ENCODE results near the gene PID1. TPM values are rescaled to one million over a fixed set of nuclear protein-coding genes. Genes with fewer than 3 reads are reported as not detected.

The PID1 gene
- polyA plus RNA-seq, 1 experiment: 1.8 TPM

DNA sequence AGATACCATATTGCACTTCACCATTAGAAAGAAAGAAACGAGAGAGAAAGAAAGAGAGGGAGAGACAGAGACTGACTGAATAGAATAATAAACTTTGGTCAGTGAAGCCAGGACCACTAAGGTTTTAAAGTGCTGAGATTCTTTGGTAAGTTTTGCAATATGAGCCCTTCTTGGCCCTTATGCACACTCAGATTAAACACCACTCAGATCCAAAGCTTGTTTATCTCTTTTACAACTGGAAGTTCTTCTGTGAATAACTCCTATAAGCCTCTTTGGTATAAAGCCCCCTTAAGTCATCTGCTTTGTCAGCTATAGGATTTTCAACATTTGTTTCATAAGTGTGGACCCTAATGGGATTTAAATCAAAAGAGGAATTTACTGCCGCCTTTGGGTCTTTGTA, 40.8 kb downstream of the PID1 start:
- POLR2A ChIA-PET: no interaction called here

DNA sequence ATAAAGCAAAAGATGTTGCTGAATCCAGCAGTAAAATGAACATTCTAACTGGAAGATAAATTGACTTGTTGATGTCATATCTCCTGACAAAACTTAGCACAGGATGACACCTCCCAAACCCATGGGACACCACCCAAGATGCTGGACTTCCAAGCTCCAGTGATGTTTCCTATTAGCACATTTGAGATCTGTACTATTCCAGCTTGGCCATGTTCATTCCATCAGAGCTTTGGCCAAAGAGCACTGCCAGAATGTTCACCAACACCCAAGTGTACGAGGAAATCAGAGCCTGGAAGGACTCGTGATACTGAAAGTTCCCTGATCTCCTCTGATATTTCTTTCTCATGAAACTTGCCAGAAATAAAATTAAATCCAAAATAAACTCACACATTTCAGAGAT, 44.7 kb downstream of the PID1 start:
- H3K27me3 ChIP-seq (ENCODE audit: control insufficient read depth, insufficient read depth, low read length): no peaks in the 10 kb centered on the region
- no peak for DNase-seq (ENCODE audit: low read depth, low spot score)
- TF ChIP-seq, protein P1, sequence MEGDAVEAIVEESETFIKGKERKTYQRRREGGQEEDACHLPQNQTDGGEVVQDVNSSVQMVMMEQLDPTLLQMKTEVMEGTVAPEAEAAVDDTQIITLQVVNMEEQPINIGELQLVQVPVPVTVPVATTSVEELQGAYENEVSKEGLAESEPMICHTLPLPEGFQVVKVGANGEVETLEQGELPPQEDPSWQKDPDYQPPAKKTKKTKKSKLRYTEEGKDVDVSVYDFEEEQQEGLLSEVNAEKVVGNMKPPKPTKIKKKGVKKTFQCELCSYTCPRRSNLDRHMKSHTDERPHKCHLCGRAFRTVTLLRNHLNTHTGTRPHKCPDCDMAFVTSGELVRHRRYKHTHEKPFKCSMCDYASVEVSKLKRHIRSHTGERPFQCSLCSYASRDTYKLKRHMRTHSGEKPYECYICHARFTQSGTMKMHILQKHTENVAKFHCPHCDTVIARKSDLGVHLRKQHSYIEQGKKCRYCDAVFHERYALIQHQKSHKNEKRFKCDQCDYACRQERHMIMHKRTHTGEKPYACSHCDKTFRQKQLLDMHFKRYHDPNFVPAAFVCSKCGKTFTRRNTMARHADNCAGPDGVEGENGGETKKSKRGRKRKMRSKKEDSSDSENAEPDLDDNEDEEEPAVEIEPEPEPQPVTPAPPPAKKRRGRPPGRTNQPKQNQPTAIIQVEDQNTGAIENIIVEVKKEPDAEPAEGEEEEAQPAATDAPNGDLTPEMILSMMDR (IDR thresholded peaks at IDR 0.05; ENCODE audit: low read depth, low read length): no peak
- ChIA-PET POLR2A (no interaction called here), CTCF (no interaction called here)
- no peak overlapping the region for H3K4me3 ChIP-seq (ENCODE audit: low read depth, low read length)
- no peak overlapping the region for H3K27ac ChIP-seq (ENCODE audit: low read depth, low read length)
- no peaks in the 10 kb centered on the region for H3K9me3 ChIP-seq (ENCODE audit: control insufficient read depth, insufficient read depth, low read length)

More for the DNA sequence above, 40.8 kb downstream of the PID1 start:
- DNase-seq (ENCODE audit: low read depth, low spot score): no peak
- no peak overlapping the region for H3K27ac ChIP-seq (ENCODE audit: low read depth, low read length)
- CTCF ChIA-PET: no interaction called here
- H3K4me3 ChIP-seq (ENCODE audit: low read depth, low read length): no peak overlapping the region
- TF ChIP-seq, protein P1 (IDR thresholded peaks at IDR 0.05; ENCODE audit: low read depth, low read length): no peak
- H3K27me3 ChIP-seq (ENCODE audit: control insufficient read depth, insufficient read depth, low read length): no peaks in the 10 kb centered on the region
- H3K9me3 ChIP-seq (ENCODE audit: control insufficient read depth, insufficient read depth, low read length): no peaks in the 10 kb centered on the region; the same call in none of the 2 replicates

DNA sequence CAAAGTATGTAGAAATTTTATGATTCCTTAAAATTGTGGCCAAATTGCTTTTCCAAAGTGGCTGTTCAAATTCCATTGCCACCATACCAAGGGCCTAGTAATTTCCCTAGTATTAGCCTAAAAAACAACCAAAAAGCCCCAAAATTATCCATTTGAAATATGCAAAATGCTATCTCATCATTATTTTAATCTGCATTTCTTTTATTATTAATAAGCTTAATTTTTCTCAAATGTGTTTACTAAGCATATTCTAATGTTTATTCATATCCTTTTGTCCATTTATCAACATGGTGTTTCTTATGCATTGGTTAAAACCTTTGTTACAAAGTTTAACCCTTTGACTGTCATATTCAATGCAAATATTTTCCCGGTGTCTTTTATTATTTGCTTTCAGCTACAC, 48.0 kb downstream of the PID1 start:
- Histone ChIP-seq H3K27me3 (ENCODE audit: control insufficient read depth, insufficient read depth, low read length) (no peaks in the 10 kb centered on the region), H3K4me3 (ENCODE audit: low read depth, low read length) (no peak overlapping the region), H3K27ac (ENCODE audit: low read depth, low read length) (no peak overlapping the region), H3K9me3 (ENCODE audit: control insufficient read depth, insufficient read depth, low read length) (no peaks in the 10 kb centered on the region)
- TF ChIP-seq, protein P1 (IDR thresholded peaks at IDR 0.05; ENCODE audit: low read depth, low read length): no peak
- ChIA-PET CTCF (no interaction called here), POLR2A (no interaction called here)
- DNase-seq (ENCODE audit: low read depth, low spot score): no peak

DNA sequence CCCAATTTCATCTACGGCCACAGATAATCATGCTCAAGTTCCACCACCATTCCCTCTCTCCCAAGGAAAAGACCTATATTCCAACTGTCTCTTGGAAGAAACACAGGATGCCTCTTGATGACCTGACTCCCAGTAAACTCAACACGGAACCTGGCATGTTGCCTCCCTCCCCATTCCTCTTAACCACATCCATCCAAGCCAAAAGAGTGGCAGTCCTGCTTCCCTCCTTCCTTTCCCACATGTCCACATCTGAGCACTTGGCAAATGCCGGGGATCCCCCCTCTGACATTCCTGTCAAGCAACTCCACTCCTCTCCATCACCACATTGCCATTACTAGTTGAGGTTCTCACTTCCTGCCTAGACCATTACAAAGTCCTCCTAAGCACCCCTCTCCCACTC, 49.4 kb downstream of the PID1 start:
- H3K9me3 ChIP-seq (ENCODE audit: control insufficient read depth, insufficient read depth, low read length): no peaks in the 10 kb centered on the region
- H3K27ac ChIP-seq (ENCODE audit: low read depth, low read length): no peak overlapping the region
- ChIA-PET POLR2A (no interaction called here), CTCF (no interaction called here)
- TF ChIP-seq, protein P1 (IDR thresholded peaks at IDR 0.05; ENCODE audit: low read depth, low read length): no peak
- no peak for DNase-seq (ENCODE audit: low read depth, low spot score)
- no peaks in the 10 kb centered on the region for H3K27me3 ChIP-seq (ENCODE audit: control insufficient read depth, insufficient read depth, low read length)
- H3K4me3 ChIP-seq (ENCODE audit: low read depth, low read length): no peak overlapping the region

DNA sequence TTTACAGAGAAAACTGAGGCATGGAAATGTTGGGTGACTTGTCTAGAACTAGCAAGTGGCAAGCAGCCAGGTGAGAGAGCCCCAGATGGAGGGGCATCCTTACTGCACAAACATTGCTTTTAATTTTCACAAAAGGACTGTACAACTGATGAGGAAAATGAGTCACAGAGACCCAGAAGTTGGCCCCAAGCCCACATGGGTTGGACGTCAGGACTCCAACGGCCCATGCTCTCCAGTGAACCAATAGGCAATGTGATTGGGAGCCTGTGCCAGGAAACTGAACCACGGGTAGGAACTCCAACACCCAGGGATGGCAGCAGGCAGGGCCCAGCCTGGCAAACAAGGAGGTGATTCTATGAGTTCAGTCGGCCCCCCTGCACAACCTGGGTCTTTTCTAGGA, 50.8 kb downstream of the PID1 start:
- Histone ChIP-seq H3K27me3 (ENCODE audit: control insufficient read depth, insufficient read depth, low read length) (no peaks in the 10 kb centered on the region), H3K27ac (ENCODE audit: low read depth, low read length) (no peak overlapping the region), H3K4me3 (ENCODE audit: low read depth, low read length) (no peak overlapping the region), H3K9me3 (ENCODE audit: control insufficient read depth, insufficient read depth, low read length) (no peaks in the 10 kb centered on the region)
- ChIA-PET POLR2A (no interaction called here), CTCF (interaction anchor here (0.6 kb wide), 1 partner anchor 399 kb away, joined by 5 read pairs; no protein-coding TSS in a partner anchor)
- TF ChIP-seq, protein P1 (IDR thresholded peaks at IDR 0.05; ENCODE audit: low read depth, low read length): no peak
- no peak for DNase-seq (ENCODE audit: low read depth, low spot score)

All from AG04450 (cell line).